GM12872 (cell line): Measurements from ENCODE around the gene FES.

Source experiments
- CTCF ChIP-seq: IDR thresholded peaks from 3 replicates; pipeline ENCODE4 v1.5.1; 2011; ENCODE audit warnings: low read depth, mild to moderate bottlenecking, low read length, moderate library complexity; ENCODE audit not compliant: insufficient read depth

Gene FES

GRCh38 chr15:90890839-90891238 is 6.5 kb downstream of the FES start:
- TF ChIP-seq CTCF, result no peak

GRCh38 chr15:90891346-90891949 is 7.1 kb downstream of the FES start:
- no peak for TF ChIP-seq CTCF

GRCh38 chr15:90892023-90892422 is 7.7 kb downstream of the FES start:
- no peak for TF ChIP-seq CTCF

GRCh38 chr15:90892498-90893174 is 8.3 kb downstream of the FES start:
- TF ChIP-seq CTCF, result no peak

- 0 out of 3 replicates have a peak, but pooled peaks have one; percentile 22 for TF ChIP-seq CTCF
These were observed 9.1 kb downstream of the FES start for GRCh38 chr15:90893175-90894090.

GRCh38 chr15:90895571-90896117 is 11.3 kb downstream of the FES start:
- TF ChIP-seq CTCF, result no peak

GRCh38 chr15:90897131-90897655 is 12.9 kb downstream of the FES start:
- TF ChIP-seq CTCF, result peak; percentile 20; the same call in 1 of the 3 replicates
